ENCODE results near the gene PRKN. TPM values are rescaled to one million over a fixed set of nuclear protein-coding genes. Genes with fewer than 3 reads are reported as not detected.

The PRKN gene
- total RNA-seq, 2 experiments from 2014 or later = not detected

- no peak for ATAC-seq
- H3K4me1 Mint-ChIP-seq = no peaks in the 10 kb centered on the region
- DNase-seq = no peak
- CTCF ChIA-PET = no interaction called here
- H3K36me3 Mint-ChIP-seq = no peaks in the 10 kb centered on the region
- no peaks in the 10 kb centered on the region for H3K27me3 Mint-ChIP-seq
- no peak overlapping the region for H3K27ac Mint-ChIP-seq
- no peak overlapping the region for H3K4me3 Mint-ChIP-seq
- no peaks in the 10 kb centered on the region for H3K9me3 Mint-ChIP-seq (ENCODE audit: low read depth)
Observed at GRCh38 chr6:162364488-162364887, 363.1 kb downstream of the PRKN start.

GRCh38 chr6:162363757-162364156, 363.8 kb downstream of the PRKN start:
- no peaks in the 10 kb centered on the region for H3K4me1 Mint-ChIP-seq

GRCh38 chr6:162360901-162361567, 366.5 kb downstream of the PRKN start:
- no peak overlapping the region for H3K27ac Mint-ChIP-seq
- no peak overlapping the region for H3K4me3 Mint-ChIP-seq
- DNase-seq (no peak), ATAC-seq (no peak)
- H3K27me3 Mint-ChIP-seq = no peaks in the 10 kb centered on the region
- H3K9me3 Mint-ChIP-seq (ENCODE audit: low read depth) = peaks cover 2% of the 10 kb centered on the region
- no peaks in the 10 kb centered on the region for H3K36me3 Mint-ChIP-seq
- no peaks in the 10 kb centered on the region for H3K4me1 Mint-ChIP-seq
- CTCF ChIA-PET = no interaction called here

More at GRCh38 chr6:162363757-162364156, 363.8 kb downstream of the PRKN start:
- no peak for ATAC-seq
- CTCF ChIA-PET = no interaction called here
- Mint-ChIP-seq H3K27me3 (no peaks in the 10 kb centered on the region), H3K36me3 (no peaks in the 10 kb centered on the region), H3K4me3 (no peak overlapping the region), H3K9me3 (ENCODE audit: low read depth) (no peaks in the 10 kb centered on the region), H3K27ac (no peak overlapping the region)
- no peak for DNase-seq

GRCh38 chr6:162358625-162359024, 368.9 kb downstream of the PRKN start:
- Mint-ChIP-seq H3K9me3 (ENCODE audit: low read depth) (peaks cover 2% of the 10 kb centered on the region), H3K4me1 (no peaks in the 10 kb centered on the region), H3K36me3 (no peaks in the 10 kb centered on the region), H3K27ac (no peak overlapping the region), H3K27me3 (no peaks in the 10 kb centered on the region), H3K4me3 (no peak overlapping the region)
- CTCF ChIA-PET = interaction anchor here (0.7 kb wide), 1 partner anchor 279 kb away, joined by 3 read pairs; no protein-coding TSS in a partner anchor
- DNase-seq (no peak), ATAC-seq (no peak)

GRCh38 chr6:162345051-162345511, 382.5 kb downstream of the PRKN start:
- Mint-ChIP-seq H3K4me3 (no peak overlapping the region), H3K27ac (no peak overlapping the region), H3K4me1 (no peaks in the 10 kb centered on the region), H3K27me3 (no peaks in the 10 kb centered on the region), H3K36me3 (no peaks in the 10 kb centered on the region), H3K9me3 (ENCODE audit: low read depth) (no peaks in the 10 kb centered on the region)
- no peak for DNase-seq
- no peak for ATAC-seq
- CTCF ChIA-PET = no interaction called here

DNA sequence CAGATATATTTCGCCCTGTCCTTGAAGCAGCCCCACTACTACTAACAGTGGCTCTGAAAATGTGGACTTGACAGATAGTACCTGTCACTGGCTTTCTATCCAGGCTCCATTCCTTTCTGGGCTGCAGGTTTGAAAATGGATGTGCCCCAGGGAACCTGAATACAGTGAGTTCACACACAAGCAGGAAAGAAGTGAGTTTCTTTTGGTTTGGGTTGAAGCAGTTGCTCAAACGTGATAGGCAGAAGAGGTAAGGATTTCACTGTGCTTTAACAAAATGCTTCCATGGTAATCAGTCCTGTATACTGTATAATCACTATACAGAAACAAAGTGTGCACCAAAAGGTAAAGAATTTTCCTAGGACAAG, 382.9 kb downstream of the PRKN start:
- no peak for ATAC-seq
- CTCF ChIA-PET = no interaction called here
- H3K27me3 Mint-ChIP-seq = no peaks in the 10 kb centered on the region

DNA sequence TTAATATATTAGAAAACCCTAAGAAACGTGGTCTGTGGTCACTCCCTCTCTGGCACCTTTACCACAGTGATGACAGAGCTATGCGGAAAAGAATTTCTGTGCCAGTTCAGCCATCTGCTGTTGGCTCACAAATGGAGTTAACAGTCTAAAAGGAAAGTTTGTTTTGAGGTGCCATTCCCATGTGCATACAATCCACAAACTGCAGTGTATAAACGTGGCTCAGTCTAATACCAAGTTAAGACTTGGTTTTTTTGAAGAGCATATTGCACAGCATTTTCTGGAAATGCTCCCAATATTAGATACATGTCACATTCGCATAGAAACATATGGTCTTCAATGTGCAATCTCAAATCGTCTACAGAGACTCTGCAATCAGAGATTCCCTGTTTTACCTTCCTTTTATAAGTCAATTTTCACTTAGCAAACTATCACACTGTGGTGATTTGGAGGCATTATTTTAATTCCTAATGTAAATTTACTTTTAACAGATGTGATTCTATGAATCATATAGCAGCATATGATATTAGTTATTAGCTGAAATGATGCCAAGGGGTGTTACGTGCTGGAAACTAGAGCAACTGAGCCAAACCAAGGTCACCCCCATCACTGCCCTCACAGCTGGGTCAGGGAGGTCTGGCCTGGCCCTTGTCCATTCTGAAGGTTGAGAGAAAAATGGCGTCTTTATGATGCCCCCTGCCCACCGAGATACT, 383.5 kb downstream of the PRKN start:
- CTCF ChIA-PET = no interaction called here
- Mint-ChIP-seq H3K27ac (no peak overlapping the region), H3K27me3 (no peaks in the 10 kb centered on the region), H3K9me3 (ENCODE audit: low read depth) (no peaks in the 10 kb centered on the region), H3K4me3 (no peak overlapping the region), H3K4me1 (no peaks in the 10 kb centered on the region), H3K36me3 (no peaks in the 10 kb centered on the region)
- ATAC-seq (no peak), DNase-seq (no peak)

More for the DNA sequence above, 382.9 kb downstream of the PRKN start:
- Mint-ChIP-seq H3K27ac (no peak overlapping the region), H3K4me3 (no peak overlapping the region), H3K4me1 (no peaks in the 10 kb centered on the region), H3K9me3 (ENCODE audit: low read depth) (no peaks in the 10 kb centered on the region), H3K36me3 (no peaks in the 10 kb centered on the region)
- DNase-seq = no peak

- H3K27ac Mint-ChIP-seq = no peak overlapping the region
- no peaks in the 10 kb centered on the region for H3K36me3 Mint-ChIP-seq
- CTCF ChIA-PET = no interaction called here
- H3K4me1 Mint-ChIP-seq = no peaks in the 10 kb centered on the region
- no peak for DNase-seq
- H3K4me3 Mint-ChIP-seq = no peak overlapping the region
- no peaks in the 10 kb centered on the region for H3K9me3 Mint-ChIP-seq (ENCODE audit: low read depth)
- no peak for ATAC-seq
- no peaks in the 10 kb centered on the region for H3K27me3 Mint-ChIP-seq
Observed at GRCh38 chr6:162343198-162343935, 384.2 kb downstream of the PRKN start.

DNA sequence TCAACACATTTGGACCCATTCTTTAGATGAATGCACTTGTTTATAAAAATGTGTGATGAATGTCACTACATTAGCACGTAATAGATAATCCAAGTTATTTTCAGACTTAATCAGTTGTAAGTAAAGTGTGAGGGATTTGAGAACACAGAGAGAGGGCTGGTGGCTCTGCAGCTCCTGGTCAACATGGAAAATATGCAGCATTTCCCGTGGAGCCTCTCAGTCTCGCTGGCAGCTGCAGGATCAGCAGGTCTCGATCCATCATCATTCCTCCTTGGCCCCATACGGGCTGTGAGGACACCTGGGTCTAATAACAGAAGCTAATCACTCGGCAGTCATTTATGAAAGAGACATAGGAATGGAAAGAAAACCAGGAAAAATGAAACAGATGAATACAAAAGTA, 390.2 kb downstream of the PRKN start:
- no peaks in the 10 kb centered on the region for H3K4me1 Mint-ChIP-seq
- H3K9me3 Mint-ChIP-seq (ENCODE audit: low read depth) = peaks cover 2% of the 10 kb centered on the region
- CTCF ChIA-PET = no interaction called here
- H3K27ac Mint-ChIP-seq = no peak overlapping the region
- DNase-seq (no peak), ATAC-seq (no peak)
- H3K27me3 Mint-ChIP-seq = no peaks in the 10 kb centered on the region
- H3K36me3 Mint-ChIP-seq = no peaks in the 10 kb centered on the region
- H3K4me3 Mint-ChIP-seq = no peak overlapping the region

- no peaks in the 10 kb centered on the region for H3K4me1 Mint-ChIP-seq
Observed at GRCh38 chr6:162336359-162336758, 391.2 kb downstream of the PRKN start.

DNA sequence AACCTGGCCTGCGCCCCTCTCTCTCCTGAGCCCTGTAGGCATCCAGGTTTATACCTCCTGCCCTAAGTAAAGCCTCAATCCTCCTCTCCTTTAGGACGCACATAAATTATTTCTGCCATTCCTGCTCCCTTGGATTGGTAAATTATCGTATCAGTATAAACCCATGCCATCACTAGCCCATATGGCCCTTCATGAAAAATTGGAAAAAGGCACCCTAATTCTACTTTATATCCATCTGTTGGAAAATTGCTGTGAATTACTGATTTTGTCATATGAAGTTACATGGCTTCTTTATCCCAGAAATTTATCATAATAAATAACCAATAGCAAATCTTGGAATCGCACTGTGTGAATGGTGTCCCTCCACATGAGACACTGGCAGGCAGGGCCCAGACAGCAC, 395.2 kb downstream of the PRKN start:
- Mint-ChIP-seq H3K9me3 (ENCODE audit: low read depth) (peaks cover 5% of the 10 kb centered on the region), H3K27me3 (no peaks in the 10 kb centered on the region), H3K36me3 (no peaks in the 10 kb centered on the region), H3K4me1 (no peaks in the 10 kb centered on the region), H3K4me3 (no peak overlapping the region), H3K27ac (no peak overlapping the region)
- no peak for ATAC-seq
- CTCF ChIA-PET = no interaction called here
- no peak for DNase-seq

More at GRCh38 chr6:162336359-162336758, 391.2 kb downstream of the PRKN start:
- Mint-ChIP-seq H3K36me3 (no peaks in the 10 kb centered on the region), H3K4me3 (no peak overlapping the region), H3K9me3 (ENCODE audit: low read depth) (peaks cover 3% of the 10 kb centered on the region), H3K27me3 (no peaks in the 10 kb centered on the region), H3K27ac (no peak overlapping the region)
- ATAC-seq = no peak
- no peak for DNase-seq
- CTCF ChIA-PET = no interaction called here

- ATAC-seq = no peak
- H3K27ac Mint-ChIP-seq = no peak overlapping the region
- no peak for DNase-seq
- no peaks in the 10 kb centered on the region for H3K36me3 Mint-ChIP-seq
- H3K9me3 Mint-ChIP-seq (ENCODE audit: low read depth) = peaks cover 5% of the 10 kb centered on the region
- CTCF ChIA-PET = no interaction called here
- H3K4me1 Mint-ChIP-seq = no peaks in the 10 kb centered on the region
- no peak overlapping the region for H3K4me3 Mint-ChIP-seq
- H3K27me3 Mint-ChIP-seq = no peaks in the 10 kb centered on the region
Observed at GRCh38 chr6:162331911-162332310, 395.7 kb downstream of the PRKN start.

GRCh38 chr6:162325826-162326225, 401.7 kb downstream of the PRKN start:
- Mint-ChIP-seq H3K27me3 (no peaks in the 10 kb centered on the region), H3K4me1 (no peaks in the 10 kb centered on the region), H3K27ac (no peak overlapping the region), H3K9me3 (ENCODE audit: low read depth) (no peaks in the 10 kb centered on the region), H3K36me3 (no peaks in the 10 kb centered on the region), H3K4me3 (no peak overlapping the region)
- CTCF ChIA-PET = no interaction called here
- ATAC-seq = no peak
- DNase-seq = no peak

DNA sequence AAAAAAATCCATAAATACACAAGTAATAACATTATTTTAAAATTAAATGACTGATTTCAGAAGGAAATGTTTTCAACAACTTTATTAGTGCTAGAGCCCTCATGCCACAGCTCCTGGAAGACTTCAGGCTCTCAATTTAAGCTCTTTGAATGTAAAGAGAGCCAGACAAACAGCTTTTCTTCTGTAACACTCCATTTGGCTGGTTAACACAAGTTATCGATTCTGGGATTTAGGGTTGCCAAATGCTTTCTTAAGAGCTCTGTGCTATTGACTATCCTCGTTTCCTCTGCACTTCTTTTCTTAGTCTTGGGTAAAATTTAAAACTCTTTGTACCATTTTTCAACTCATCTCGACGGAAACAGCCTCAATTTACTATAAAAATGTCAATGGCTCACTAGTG, 402.5 kb downstream of the PRKN start:
- Mint-ChIP-seq H3K9me3 (ENCODE audit: low read depth) (no peaks in the 10 kb centered on the region), H3K4me3 (no peak overlapping the region), H3K4me1 (no peaks in the 10 kb centered on the region), H3K36me3 (no peaks in the 10 kb centered on the region), H3K27ac (no peak overlapping the region), H3K27me3 (no peaks in the 10 kb centered on the region)
- CTCF ChIA-PET = no interaction called here
- DNase-seq (no peak), ATAC-seq (no peak)
